ENCODE results near the gene LIN28A.

The LIN28A gene

GRCh38 chr1:26477446-26478152, 67.0 kb downstream of the LIN28A start:
- H3K4me3 ChIP-seq (ENCODE audit: low read length): no peak overlapping the region
- H3K9me3 ChIP-seq (ENCODE audit: control insufficient read depth, insufficient read depth, low read length): no peaks in the 10 kb centered on the region
- WGBS (ENCODE audit: insufficient coverage, insufficient read length): no CpG with 5 or more reads among the region's 8 CpGs
- no peak for DNase-seq (ENCODE audit: low read depth, low spot score)
- no peaks in the 10 kb centered on the region for H3K4me1 ChIP-seq (ENCODE audit: control insufficient read depth, insufficient read depth, low read length)
- H3K36me3 ChIP-seq (ENCODE audit: control insufficient read depth, insufficient read depth, low read length): peaks cover 19% of the 10 kb centered on the region; the same call in 1 of the 2 replicates
- no peaks in the 10 kb centered on the region for H3K27me3 ChIP-seq (ENCODE audit: control insufficient read depth, insufficient read depth, low read length)
- no peak overlapping the region for H3K27ac ChIP-seq (ENCODE audit: low read length)

GRCh38 chr1:26478159-26478558, 67.5 kb downstream of the LIN28A start:
- Histone ChIP-seq H3K4me1 (ENCODE audit: control insufficient read depth, insufficient read depth, low read length) (no peaks in the 10 kb centered on the region), H3K36me3 (ENCODE audit: control insufficient read depth, insufficient read depth, low read length) (peaks cover 19% of the 10 kb centered on the region; the same call in 1 of the 2 replicates), H3K9me3 (ENCODE audit: control insufficient read depth, insufficient read depth, low read length) (no peaks in the 10 kb centered on the region), H3K4me3 (ENCODE audit: low read length) (no peak overlapping the region), H3K27me3 (ENCODE audit: control insufficient read depth, insufficient read depth, low read length) (no peaks in the 10 kb centered on the region), H3K27ac (ENCODE audit: low read length) (no peak overlapping the region)
- DNase-seq (ENCODE audit: low read depth, low spot score): no peak
- no CpG with 5 or more reads among the region's 3 CpGs for WGBS (ENCODE audit: insufficient coverage, insufficient read length)

GRCh38 chr1:26478988-26479387, 68.4 kb downstream of the LIN28A start:
- Histone ChIP-seq H3K27ac (ENCODE audit: low read length) (no peak overlapping the region), H3K36me3 (ENCODE audit: control insufficient read depth, insufficient read depth, low read length) (peaks cover 15% of the 10 kb centered on the region; the same call in 1 of the 2 replicates), H3K4me1 (ENCODE audit: control insufficient read depth, insufficient read depth, low read length) (no peaks in the 10 kb centered on the region), H3K27me3 (ENCODE audit: control insufficient read depth, insufficient read depth, low read length) (no peaks in the 10 kb centered on the region), H3K4me3 (ENCODE audit: low read length) (no peak overlapping the region), H3K9me3 (ENCODE audit: control insufficient read depth, insufficient read depth, low read length) (no peaks in the 10 kb centered on the region)
- no peak for DNase-seq (ENCODE audit: low read depth, low spot score)
- no CpG with 5 or more reads among the region's 6 CpGs for WGBS (ENCODE audit: insufficient coverage, insufficient read length)
